HG02642 (cell line): ENCODE data around the gene CCDC159.

Experiments
- ATAC-seq: cut with Tn5 transposase; IDR thresholded peaks from one replicate; pipeline ENCODE4 v1.9.1; 2021; ENCODE audit warnings: mild to moderate bottlenecking; ENCODE audit not compliant: unreplicated experiment, poor library complexity

Gene CCDC159

GRCh38 chr19:11384778-11385129 lies 38.4 kb downstream of the CCDC159 start:
- no peak for ATAC-seq

- no peak for ATAC-seq
Observed at GRCh38 chr19:11387162-11388034, 41.1 kb downstream of the CCDC159 start.

- no peak for ATAC-seq
Observed at GRCh38 chr19:11390359-11390758, 44.0 kb downstream of the CCDC159 start.

- no peak for ATAC-seq
Observed at GRCh38 chr19:11390933-11391680, 44.8 kb downstream of the CCDC159 start.

GRCh38 chr19:11397089-11397610 lies 50.8 kb downstream of the CCDC159 start:
- ATAC-seq: no peak

- ATAC-seq: no peak
Observed at GRCh38 chr19:11399667-11400066, 53.3 kb downstream of the CCDC159 start.

- no peak for ATAC-seq
Observed at GRCh38 chr19:11400798-11401197, 54.5 kb downstream of the CCDC159 start.

GRCh38 chr19:11401808-11402543 lies 55.7 kb downstream of the CCDC159 start:
- no peak for ATAC-seq
